22Rv1 (cell line): ENCODE measurements around the gene BSX.

Experiments used
- CTCF ChIP-seq: fragments of 450-650 bp; IDR thresholded peaks from 2 replicates; pipeline ENCODE4 v1.5.1; 2017; ENCODE audit warnings: mild to moderate bottlenecking
- ZFX ChIP-seq: fragments of 450-650 bp; IDR thresholded peaks from 2 replicates; pipeline ENCODE4 v1.6.1; 2017; ENCODE audit warnings: antibody characterized with exemption, borderline replicate concordance

GRCh38 chr11:122998727-122999366 lies 17.2 kb upstream of the BSX start:
- TF ChIP-seq CTCF (no peak), ZFX (no peak)
